ENCODE data around the gene CDH22. TPM values are rescaled to one million over a fixed set of nuclear protein-coding genes. Genes with fewer than 3 reads are reported as not detected.

The CDH22 gene
- total RNA-seq, 3 donors from 2014 or later (not counting 1 experiment from before 2014, with no cell fraction given), result not detected

GRCh38 chr20:46344488-46345162 lies 36.3 kb upstream of the CDH22 start:
- Mint-ChIP-seq H3K27ac (no peak overlapping the region), H3K36me3 (no peaks in the 10 kb centered on the region), H3K9me3 (no peaks in the 10 kb centered on the region), H3K27me3 (ENCODE audit: low read depth in 2 of 2) (peaks cover 16 to 18% of the 10 kb centered on the region in 2 donors), H3K4me3 (no peak overlapping the region), H3K4me1 (peaks cover 7 to 17% of the 10 kb centered on the region in 2 donors)
- no peak for TF ChIP-seq CTCF (IDR thresholded peaks at IDR 0.05)
- 69% methylated on average over 8 of the region's 8 CpGs for whole genome bisulfite sequencing (ENCODE audit: insufficient coverage)
- Histone ChIP-seq H3K9me3 (ENCODE audit: control insufficient read depth, insufficient read depth, low read length) (no peaks in the 10 kb centered on the region), H3K4me1 (ENCODE audit: control insufficient read depth, insufficient read depth, low read length) (peaks cover 12% of the 10 kb centered on the region), H3K36me3 (ENCODE audit: control insufficient read depth, insufficient read depth, low read length) (peaks cover 3% of the 10 kb centered on the region), H3K4me3 (ENCODE audit: low read length) (no peak overlapping the region), H3K27me3 (ENCODE audit: control insufficient read depth, insufficient read depth, low read length) (peaks cover 4% of the 10 kb centered on the region), H3K27ac (ENCODE audit: low read length) (no peak overlapping the region)
- ATAC-seq (no peak), DNase-seq (no peak)
- intact Hi-C loops (cut with micrococcal nuclease), result no loop called here

GRCh38 chr20:46343975-46344357 lies 35.7 kb upstream of the CDH22 start:
- intact Hi-C loops (cut with micrococcal nuclease), result no loop called here
- Histone ChIP-seq H3K9me3 (ENCODE audit: control insufficient read depth, insufficient read depth, low read length) (no peaks in the 10 kb centered on the region), H3K4me3 (ENCODE audit: low read length) (no peak overlapping the region), H3K27ac (ENCODE audit: low read length) (no peak overlapping the region), H3K4me1 (ENCODE audit: control insufficient read depth, insufficient read depth, low read length) (peaks cover 12% of the 10 kb centered on the region), H3K27me3 (ENCODE audit: control insufficient read depth, insufficient read depth, low read length) (peaks cover 4% of the 10 kb centered on the region), H3K36me3 (ENCODE audit: control insufficient read depth, insufficient read depth, low read length) (no peaks in the 10 kb centered on the region)
- no peak for TF ChIP-seq CTCF (IDR thresholded peaks at IDR 0.05)
- H3K4me1 Mint-ChIP-seq, result peaks cover 7 to 14% of the 10 kb centered on the region in 2 donors
- peaks cover 21 to 25% of the 10 kb centered on the region in 2 donors for H3K27me3 Mint-ChIP-seq (ENCODE audit: low read depth in 2 of 2)
- ATAC-seq (no peak), DNase-seq (no peak)
- no peaks in the 10 kb centered on the region for H3K36me3 Mint-ChIP-seq
- H3K9me3 Mint-ChIP-seq, result no peaks in the 10 kb centered on the region
- 79% methylated on average over 2 of the region's 2 CpGs for WGBS (ENCODE audit: insufficient coverage)
- peak overlapping the region in 1 of 2 donors; percentile 59 for H3K27ac Mint-ChIP-seq
- H3K4me3 Mint-ChIP-seq, result peak overlapping the region; percentile 13

- 8% methylated on average over 16 of the region's 17 CpGs for WGBS (ENCODE audit: insufficient coverage)
- intact Hi-C loops (cut with micrococcal nuclease), result no loop called here
- Mint-ChIP-seq H3K4me3 (peak overlapping the region; percentile 72), H3K27me3 (ENCODE audit: low read depth in 2 of 2) (peaks cover 24 to 29% of the 10 kb centered on the region in 2 donors), H3K36me3 (no peaks in the 10 kb centered on the region), H3K4me1 (peaks cover 7 to 12% of the 10 kb centered on the region in 2 donors), H3K9me3 (no peaks in the 10 kb centered on the region), H3K27ac (peak overlapping the region in 1 of 2 donors; percentile 59)
- Histone ChIP-seq H3K27me3 (ENCODE audit: control insufficient read depth, insufficient read depth, low read length) (peaks cover 4% of the 10 kb centered on the region), H3K9me3 (ENCODE audit: control insufficient read depth, insufficient read depth, low read length) (no peaks in the 10 kb centered on the region), H3K27ac (ENCODE audit: low read length) (no peak overlapping the region), H3K36me3 (ENCODE audit: control insufficient read depth, insufficient read depth, low read length) (no peaks in the 10 kb centered on the region), H3K4me1 (ENCODE audit: control insufficient read depth, insufficient read depth, low read length) (peaks cover 12% of the 10 kb centered on the region), H3K4me3 (ENCODE audit: low read length) (no peak overlapping the region)
- TF ChIP-seq CTCF (IDR thresholded peaks at IDR 0.05), result no peak
- no peak for DNase-seq
- peak in 2 of 3 donors; percentile 32 for ATAC-seq
Measured at GRCh38 chr20:46343348-46343974, 35.2 kb upstream of the CDH22 start.
